NCI-H1092 (cell line): ENCODE results near the gene HBEGF.

Experiments
- DNase-seq: peaks from one replicate; lab custom pipeline; 2025; lab: John Stamatoyannopoulos, UW

The HBEGF gene

GRCh38 chr5:140336388-140336787, 10.0 kb downstream of the HBEGF start:
- DNase-seq, result no peak

GRCh38 chr5:140331638-140332037, 14.8 kb downstream of the HBEGF start:
- DNase-seq, result no peak

GRCh38 chr5:140329739-140330481, 16.5 kb downstream of the HBEGF start:
- no peak for DNase-seq

- DNase-seq, result no peak
Measured at GRCh38 chr5:140328036-140328764, 18.2 kb downstream of the HBEGF start.

GRCh38 chr5:140327589-140327988, 18.8 kb downstream of the HBEGF start:
- DNase-seq, result no peak

- DNase-seq, result no peak
Measured at GRCh38 chr5:140325486-140325885, 20.9 kb downstream of the HBEGF start.

- DNase-seq, result no peak
Measured at GRCh38 chr5:140324617-140325241, 21.7 kb downstream of the HBEGF start.

GRCh38 chr5:140324041-140324600, 22.3 kb downstream of the HBEGF start:
- no peak for DNase-seq

- peak; percentile 33 for DNase-seq
Measured at GRCh38 chr5:140322751-140323731, 23.4 kb downstream of the HBEGF start.

- no peak for DNase-seq
Measured at GRCh38 chr5:140321796-140322195, 24.6 kb downstream of the HBEGF start.

- DNase-seq, result no peak
Measured at GRCh38 chr5:140319833-140320232, 26.6 kb downstream of the HBEGF start.

- DNase-seq, result no peak
Measured at GRCh38 chr5:140318792-140319191, 27.6 kb downstream of the HBEGF start.

GRCh38 chr5:140317859-140318258, 28.5 kb downstream of the HBEGF start:
- no peak for DNase-seq

GRCh38 chr5:140312791-140313189, 33.6 kb downstream of the HBEGF start:
- no peak for DNase-seq

- DNase-seq, result no peak
Measured at GRCh38 chr5:140312067-140312790, 34.2 kb downstream of the HBEGF start.

GRCh38 chr5:140311011-140311467, 35.4 kb downstream of the HBEGF start:
- no peak for DNase-seq

GRCh38 chr5:140310434-140310833, 36.0 kb downstream of the HBEGF start:
- no peak for DNase-seq

GRCh38 chr5:140309706-140310249, 36.6 kb downstream of the HBEGF start:
- DNase-seq, result no peak

- no peak for DNase-seq
Measured at GRCh38 chr5:140305471-140305870, 40.9 kb downstream of the HBEGF start.

GRCh38 chr5:140303966-140304365, 42.4 kb downstream of the HBEGF start:
- DNase-seq, result no peak
